ENCODE data around the gene SLC25A27.

SLC25A27 gene

GRCh38 chr6:46651006-46651405, 1.8 kb upstream of the SLC25A27 start:
- no peak overlapping the region for H3K4me3 ChIP-seq (ENCODE audit: low read depth, low read length)
- TF ChIP-seq CTCF (IDR thresholded peaks at IDR 0.05; ENCODE audit: low read depth, low read length) = no peak

GRCh38 chr6:46651816-46652215, 959 bp upstream of the SLC25A27 start:
- H3K4me3 ChIP-seq (ENCODE audit: low read depth, low read length) = no peak overlapping the region
- no peak for TF ChIP-seq CTCF (IDR thresholded peaks at IDR 0.05; ENCODE audit: low read depth, low read length)

GRCh38 chr6:46652232-46652602, 558 bp upstream of the SLC25A27 start:
- no peak for TF ChIP-seq CTCF (IDR thresholded peaks at IDR 0.05; ENCODE audit: low read depth, low read length)
- peak overlapping the region; percentile 67 for H3K4me3 ChIP-seq (ENCODE audit: low read depth, low read length)

- TF ChIP-seq CTCF (IDR thresholded peaks at IDR 0.05; ENCODE audit: low read depth, low read length) = no peak
- peak overlapping the region; percentile 67 for H3K4me3 ChIP-seq (ENCODE audit: low read depth, low read length)
Measured at GRCh38 chr6:46653439-46654195, 842 bp downstream of the SLC25A27 start.

GRCh38 chr6:46655803-46656202, 3.0 kb downstream of the SLC25A27 start:
- no peak for TF ChIP-seq CTCF (IDR thresholded peaks at IDR 0.05; ENCODE audit: low read depth, low read length)
- no peak overlapping the region for H3K4me3 ChIP-seq (ENCODE audit: low read depth, low read length)

- no peak for TF ChIP-seq CTCF (IDR thresholded peaks at IDR 0.05; ENCODE audit: low read depth, low read length)
- no peak overlapping the region for H3K4me3 ChIP-seq (ENCODE audit: low read depth, low read length)
Measured at GRCh38 chr6:46657642-46658041, 4.9 kb downstream of the SLC25A27 start.

- no peak for TF ChIP-seq CTCF (IDR thresholded peaks at IDR 0.05; ENCODE audit: low read depth, low read length)
- H3K4me3 ChIP-seq (ENCODE audit: low read depth, low read length) = no peak overlapping the region
Measured at GRCh38 chr6:46661483-46661882, 8.7 kb downstream of the SLC25A27 start.
